Liver (tissue), 9 donors: Measurements from ENCODE around the gene AGPAT3. TPM values are rescaled to one million over a fixed set of nuclear protein-coding genes. Genes with fewer than 3 reads are reported as not detected.

Source experiments
- DNase-seq: peaks from one replicate; pipeline ENCODE4 v3.0.0-alpha.2; 2017; ENCODE audit warnings: low spot score
- H3K27ac ChIP-seq, 2 donors: one replicate each; pipeline ENCODE4 v1.7.0; 2013; ENCODE audit warnings: inconsistent platforms in 2 of 2, low read length in 2 of 2, control low read depth in 1 of 2, low read depth in 1 of 2, mild to moderate bottlenecking in 1 of 2
- H3K27me3 ChIP-seq, 4 donors: one replicate each; pipeline versions ENCODE4 v1.6.1 to v1.7.0; 2013; ENCODE audit warnings: low read length in 3 of 4, inconsistent platforms in 1 of 4, mild to moderate bottlenecking in 1 of 4, moderate library complexity in 1 of 4; ENCODE audit not compliant: control insufficient read depth in 4 of 4, insufficient read depth in 4 of 4
- H3K36me3 ChIP-seq, 4 donors: one replicate each; pipeline versions ENCODE4 v1.6.1 to v1.7.0; 2013; ENCODE audit warnings: low read length in 3 of 4, mild to moderate bottlenecking in 3 of 4, low read depth in 1 of 4, moderate library complexity in 1 of 4; ENCODE audit not compliant: control insufficient read depth in 4 of 4, insufficient read depth in 3 of 4
- H3K4me1 ChIP-seq, 4 donors: one replicate each; pipeline versions ENCODE4 v1.6.1 to v1.7.0; 2013; ENCODE audit warnings: low read length in 3 of 4, mild to moderate bottlenecking in 3 of 4, moderate library complexity in 1 of 4; ENCODE audit not compliant: control insufficient read depth in 4 of 4, insufficient read depth in 4 of 4
- H3K4me3 ChIP-seq, 3 donors: one replicate each; pipeline versions ENCODE4 v1.6.1 to v1.7.0; 2013; ENCODE audit warnings: low read length in 3 of 3, control low read depth in 1 of 3, low read depth in 1 of 3, mild to moderate bottlenecking in 1 of 3
- H3K9ac ChIP-seq, 2 donors: one replicate each; pipeline ENCODE4 v1.7.0; 2013; ENCODE audit warnings: low read length in 2 of 2, mild to moderate bottlenecking in 2 of 2, moderate library complexity in 2 of 2, control low read depth in 1 of 2, low read depth in 1 of 2
- H3K9me3 ChIP-seq, 4 donors: one replicate each; pipeline versions ENCODE4 v1.6.1 to v1.7.0; 2013; ENCODE audit warnings: low read length in 3 of 4; ENCODE audit not compliant: control insufficient read depth in 4 of 4
- EGR1 ChIP-seq, 2 donors: IDR thresholded peaks; 2 replicates each; pipeline ENCODE4 v1.6.1; 2016 to 2018; ENCODE audit warnings: antibody characterized with exemption in 2 of 2, low read depth in 2 of 2
- FOXA1 ChIP-seq: IDR thresholded peaks from 2 replicates; pipeline ENCODE4 v1.6.1; 2016; ENCODE audit warnings: antibody characterized with exemption
- FOXA2 ChIP-seq: IDR thresholded peaks from 2 replicates; pipeline ENCODE4 v1.6.1; 2016; ENCODE audit warnings: antibody characterized with exemption
- GABPA ChIP-seq, 2 donors: IDR thresholded peaks in 1 of 2; conservative IDR thresholded peaks in 1 of 2; 2 replicates each; pipeline ENCODE4 v1.6.1; 2016; ENCODE audit warnings: antibody characterized with exemption in 2 of 2, mild to moderate bottlenecking in 1 of 2, moderate library complexity in 1 of 2
- HNF4G ChIP-seq: IDR thresholded peaks from 2 replicates; pipeline ENCODE4 v1.6.1; 2016; ENCODE audit warnings: antibody characterized with exemption
- JUND ChIP-seq, 2 donors: IDR thresholded peaks; 2 replicates each; pipeline ENCODE4 v1.6.1; 2016; ENCODE audit warnings: antibody characterized with exemption in 2 of 2
- NR2F2 ChIP-seq: IDR thresholded peaks from 2 replicates; pipeline ENCODE4 v1.6.1; 2016; ENCODE audit warnings: antibody characterized with exemption
- RAD21 ChIP-seq, 2 donors: IDR thresholded peaks; 2 replicates each; pipeline ENCODE4 v1.6.1; 2016; ENCODE audit warnings: antibody characterized with exemption in 2 of 2, mild to moderate bottlenecking in 2 of 2
- RXRA ChIP-seq, 2 donors: IDR thresholded peaks; 2 replicates each; pipeline ENCODE4 v1.6.1; 2017 to 2018; ENCODE audit warnings: antibody characterized with exemption in 2 of 2, mild to moderate bottlenecking in 1 of 2
- SP1 ChIP-seq: IDR thresholded peaks from 2 replicates; pipeline ENCODE4 v1.6.1; 2018; ENCODE audit warnings: antibody characterized with exemption, mild to moderate bottlenecking
- YY1 ChIP-seq: IDR thresholded peaks from 2 replicates; pipeline ENCODE4 v1.6.1; 2016; ENCODE audit warnings: antibody characterized with exemption, mild to moderate bottlenecking
- WGBS: extraction: QIAGEN DNeasy Blood & Tissue Kit; methylation state at CpG from one replicate; pipeline ENCODE4 v1.1.7; 2013; 5-methylcytosine and 5-hydroxymethylcytosine counted together
- polyA plus RNA-seq, 2 donors: library from polyadenylated mRNA; stranded (reverse) in 1 of 2; unstranded in 1 of 2; fragments of 200-250 nt in 1 of 2; fragments of >200 nt in 1 of 2; fragmentation: Nextera tagmentation in 1 of 2; extraction: Ambion mirVana in 1 of 2; gene quantifications; one replicate each; pipeline versions ENCODE4 v1.2.1 to v1.2.3, GENCODE V29; 2013 to 2015
- total RNA-seq, 2 donors: library from RNA; depleted of rRNA; stranded (reverse); fragments of >200 nt; gene quantifications; one replicate each; pipeline ENCODE4 v1.2.3, GENCODE V29; 2014
- TF ChIP-seq, protein P1 (sequence below): IDR thresholded peaks from 2 replicates; pipeline ENCODE4 v1.6.1; 2016; ENCODE audit warnings: antibody characterized with exemption
- TF ChIP-seq, protein P2 (sequence below): IDR thresholded peaks from 2 replicates; pipeline ENCODE4 v1.6.1; 2016; ENCODE audit warnings: antibody characterized with exemption
- TF ChIP-seq, protein P3 (sequence below): IDR thresholded peaks from 2 replicates; pipeline ENCODE4 v1.6.1; 2016; ENCODE audit warnings: antibody characterized with exemption, mild to moderate bottlenecking
- TF ChIP-seq, protein P4 (sequence below): fragments of 150-350 bp; IDR thresholded peaks from 2 replicates; pipeline ENCODE4 v1.5.1; 2017; ENCODE audit warnings: improper control_type of control experiment, low read depth, low read length; ENCODE audit not compliant: missing input control
- donor health status: healthy.
- donor health status: healthy.
- donor health status: healthy.
- donor health status: healthy.
- donor health status: healthy.

The AGPAT3 gene
- total and polyA plus RNA-seq, 4 donors: 32.3 to 148 (median 59.8) TPM

DNA sequence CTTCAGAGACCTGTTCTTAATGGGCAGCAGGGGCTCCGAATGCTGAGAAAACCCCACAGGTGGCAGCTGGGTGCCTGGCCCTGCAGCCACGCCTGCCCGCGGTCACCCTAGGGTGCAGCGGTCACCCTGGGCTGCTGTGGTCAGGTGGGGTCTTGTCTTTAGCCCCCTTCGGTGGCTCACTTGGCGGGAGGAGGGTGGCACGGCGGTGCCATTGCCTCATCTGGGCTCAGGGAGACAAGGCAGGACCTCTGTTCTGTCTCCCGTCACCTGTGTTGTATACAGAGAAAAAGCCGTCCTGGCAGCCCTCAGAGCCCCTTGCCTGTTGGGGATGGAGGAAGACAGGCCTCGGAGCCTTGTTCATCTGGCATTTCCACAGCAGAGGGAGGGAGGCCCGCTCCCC lies 77.6 kb downstream of the AGPAT3 start:
- Histone ChIP-seq H3K9me3 (no peaks in the 10 kb centered on the region), H3K36me3 (peaks cover 0 to 2% (median under 1%) of the 10 kb centered on the region in 4 donors), H3K9ac (no peak overlapping the region), H3K27me3 (no peaks in the 10 kb centered on the region), H3K4me3 (no peak overlapping the region), H3K27ac (no peak overlapping the region), H3K4me1 (peaks cover 0 to 36% (median 23%) of the 10 kb centered on the region in 4 donors)
- 94% methylated on average over 13 of the region's 13 CpGs for WGBS
- TF ChIP-seq, protein P1, sequence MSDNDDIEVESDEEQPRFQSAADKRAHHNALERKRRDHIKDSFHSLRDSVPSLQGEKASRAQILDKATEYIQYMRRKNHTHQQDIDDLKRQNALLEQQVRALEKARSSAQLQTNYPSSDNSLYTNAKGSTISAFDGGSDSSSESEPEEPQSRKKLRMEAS: no peak
- TF ChIP-seq FOXA1 (no peak), FOXA2 (no peak), SP1 (no peak), GABPA (IDR thresholded peaks at IDR 0.05 in 1 of 2, conservative IDR thresholded peaks at IDR 0.05 in 1 of 2) (no peak), EGR1 (IDR thresholded peaks at IDR 0.05; ENCODE audit: low read depth in 2 of 2) (no peak), YY1 (no peak), NR2F2 (no peak), RAD21 (IDR thresholded peaks at IDR 0.05) (no peak)
- TF ChIP-seq, protein P2, sequence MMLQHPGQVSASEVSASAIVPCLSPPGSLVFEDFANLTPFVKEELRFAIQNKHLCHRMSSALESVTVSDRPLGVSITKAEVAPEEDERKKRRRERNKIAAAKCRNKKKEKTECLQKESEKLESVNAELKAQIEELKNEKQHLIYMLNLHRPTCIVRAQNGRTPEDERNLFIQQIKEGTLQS: no peak
- no peak for DNase-seq

DNA sequence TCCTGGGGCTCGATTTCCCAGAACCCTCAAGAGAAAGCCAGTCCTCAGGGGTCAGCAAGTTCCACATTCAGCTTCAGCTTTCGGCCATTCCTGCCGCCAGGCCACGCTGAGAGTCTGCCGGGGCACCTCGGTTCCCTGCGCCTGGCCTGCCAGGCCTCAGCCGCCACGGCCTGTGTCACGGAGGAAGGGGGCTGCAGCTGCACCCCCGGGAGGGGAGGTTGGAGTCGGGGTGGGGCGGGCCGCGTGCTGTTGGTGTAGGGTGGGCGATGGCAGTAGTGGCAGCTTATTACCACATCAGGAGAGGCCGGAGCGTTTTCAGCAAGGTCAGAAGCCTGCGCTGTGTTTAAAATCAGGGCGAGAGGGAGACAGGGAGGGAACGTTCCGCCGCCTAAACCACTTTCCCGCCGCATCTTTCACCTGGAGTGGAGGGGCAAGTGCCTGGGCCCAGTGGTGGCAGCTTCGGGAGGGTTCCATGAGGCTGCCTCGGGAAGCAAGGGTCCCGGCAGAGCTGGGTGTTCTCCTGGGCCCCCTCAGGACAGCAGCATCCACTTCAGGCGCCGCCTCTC lies 78.6 kb downstream of the AGPAT3 start:
- TF ChIP-seq SP1 (no peak), FOXA2 (no peak), HNF4G (no peak), JUND (IDR thresholded peaks at IDR 0.05) (no peak), GABPA (IDR thresholded peaks at IDR 0.05 in 1 of 2, conservative IDR thresholded peaks at IDR 0.05 in 1 of 2) (no peak)
- TF ChIP-seq, protein P3, sequence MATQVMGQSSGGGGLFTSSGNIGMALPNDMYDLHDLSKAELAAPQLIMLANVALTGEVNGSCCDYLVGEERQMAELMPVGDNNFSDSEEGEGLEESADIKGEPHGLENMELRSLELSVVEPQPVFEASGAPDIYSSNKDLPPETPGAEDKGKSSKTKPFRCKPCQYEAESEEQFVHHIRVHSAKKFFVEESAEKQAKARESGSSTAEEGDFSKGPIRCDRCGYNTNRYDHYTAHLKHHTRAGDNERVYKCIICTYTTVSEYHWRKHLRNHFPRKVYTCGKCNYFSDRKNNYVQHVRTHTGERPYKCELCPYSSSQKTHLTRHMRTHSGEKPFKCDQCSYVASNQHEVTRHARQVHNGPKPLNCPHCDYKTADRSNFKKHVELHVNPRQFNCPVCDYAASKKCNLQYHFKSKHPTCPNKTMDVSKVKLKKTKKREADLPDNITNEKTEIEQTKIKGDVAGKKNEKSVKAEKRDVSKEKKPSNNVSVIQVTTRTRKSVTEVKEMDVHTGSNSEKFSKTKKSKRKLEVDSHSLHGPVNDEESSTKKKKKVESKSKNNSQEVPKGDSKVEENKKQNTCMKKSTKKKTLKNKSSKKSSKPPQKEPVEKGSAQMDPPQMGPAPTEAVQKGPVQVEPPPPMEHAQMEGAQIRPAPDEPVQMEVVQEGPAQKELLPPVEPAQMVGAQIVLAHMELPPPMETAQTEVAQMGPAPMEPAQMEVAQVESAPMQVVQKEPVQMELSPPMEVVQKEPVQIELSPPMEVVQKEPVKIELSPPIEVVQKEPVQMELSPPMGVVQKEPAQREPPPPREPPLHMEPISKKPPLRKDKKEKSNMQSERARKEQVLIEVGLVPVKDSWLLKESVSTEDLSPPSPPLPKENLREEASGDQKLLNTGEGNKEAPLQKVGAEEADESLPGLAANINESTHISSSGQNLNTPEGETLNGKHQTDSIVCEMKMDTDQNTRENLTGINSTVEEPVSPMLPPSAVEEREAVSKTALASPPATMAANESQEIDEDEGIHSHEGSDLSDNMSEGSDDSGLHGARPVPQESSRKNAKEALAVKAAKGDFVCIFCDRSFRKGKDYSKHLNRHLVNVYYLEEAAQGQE: no peak
- H3K36me3 ChIP-seq: peaks cover 0 to 2% (median under 1%) of the 10 kb centered on the region in 4 donors
- no peak overlapping the region for H3K4me3 ChIP-seq
- DNase-seq: no peak
- no peak overlapping the region for H3K9ac ChIP-seq
- H3K4me1 ChIP-seq: peaks cover 0 to 33% (median 19%) of the 10 kb centered on the region in 4 donors
- H3K9me3 ChIP-seq: no peaks in the 10 kb centered on the region
- no peaks in the 10 kb centered on the region for H3K27me3 ChIP-seq
- WGBS: 96% methylated on average over 30 of the region's 30 CpGs
- no peak overlapping the region for H3K27ac ChIP-seq

DNA sequence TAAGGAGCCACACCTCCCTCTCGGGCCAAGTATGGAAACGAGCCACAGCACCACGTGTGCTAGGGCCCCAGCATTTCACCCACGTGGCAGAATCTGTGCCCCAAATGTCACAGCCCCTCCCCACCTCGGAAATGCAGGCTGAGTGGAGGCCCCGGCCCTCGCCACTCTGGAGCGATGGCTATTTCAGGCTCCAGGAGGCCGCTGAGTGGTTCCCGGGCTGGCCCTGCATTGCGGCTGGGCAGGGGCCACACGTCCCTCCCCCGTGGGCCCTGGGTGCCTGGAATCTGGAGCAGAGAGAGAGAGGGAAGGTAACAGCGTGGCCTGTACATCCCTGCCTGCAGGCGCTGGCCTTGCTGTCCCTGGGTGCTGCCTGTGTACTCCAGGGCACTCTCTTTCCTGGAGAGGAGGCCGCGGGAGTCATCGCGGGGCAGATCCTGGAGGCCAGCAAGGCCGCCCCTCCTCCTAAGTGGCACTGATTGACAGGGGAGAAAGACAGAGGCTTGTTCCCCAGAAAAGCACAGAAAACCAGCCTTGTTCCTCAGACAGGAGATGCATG lies 79.1 kb downstream of the AGPAT3 start:
- 88% methylated on average over 20 of the region's 20 CpGs for WGBS
- no peak for DNase-seq
- H3K9ac ChIP-seq: no peak overlapping the region
- H3K4me1 ChIP-seq: peaks cover 0 to 28% (median 15%) of the 10 kb centered on the region in 4 donors
- H3K4me3 ChIP-seq: no peak overlapping the region
- no peak overlapping the region for H3K27ac ChIP-seq
- no peak for TF ChIP-seq GABPA (IDR thresholded peaks at IDR 0.05 in 1 of 2, conservative IDR thresholded peaks at IDR 0.05 in 1 of 2)
- TF ChIP-seq, protein P4, sequence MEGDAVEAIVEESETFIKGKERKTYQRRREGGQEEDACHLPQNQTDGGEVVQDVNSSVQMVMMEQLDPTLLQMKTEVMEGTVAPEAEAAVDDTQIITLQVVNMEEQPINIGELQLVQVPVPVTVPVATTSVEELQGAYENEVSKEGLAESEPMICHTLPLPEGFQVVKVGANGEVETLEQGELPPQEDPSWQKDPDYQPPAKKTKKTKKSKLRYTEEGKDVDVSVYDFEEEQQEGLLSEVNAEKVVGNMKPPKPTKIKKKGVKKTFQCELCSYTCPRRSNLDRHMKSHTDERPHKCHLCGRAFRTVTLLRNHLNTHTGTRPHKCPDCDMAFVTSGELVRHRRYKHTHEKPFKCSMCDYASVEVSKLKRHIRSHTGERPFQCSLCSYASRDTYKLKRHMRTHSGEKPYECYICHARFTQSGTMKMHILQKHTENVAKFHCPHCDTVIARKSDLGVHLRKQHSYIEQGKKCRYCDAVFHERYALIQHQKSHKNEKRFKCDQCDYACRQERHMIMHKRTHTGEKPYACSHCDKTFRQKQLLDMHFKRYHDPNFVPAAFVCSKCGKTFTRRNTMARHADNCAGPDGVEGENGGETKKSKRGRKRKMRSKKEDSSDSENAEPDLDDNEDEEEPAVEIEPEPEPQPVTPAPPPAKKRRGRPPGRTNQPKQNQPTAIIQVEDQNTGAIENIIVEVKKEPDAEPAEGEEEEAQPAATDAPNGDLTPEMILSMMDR: no peak
- TF ChIP-seq RXRA (IDR thresholded peaks at IDR 0.05): no peak
- no peak for TF ChIP-seq SP1
- TF ChIP-seq NR2F2: no peak
- TF ChIP-seq RAD21 (IDR thresholded peaks at IDR 0.05): no peak
- TF ChIP-seq, protein P3: no peak
- peaks cover 0 to 4% (median under 1%) of the 10 kb centered on the region in 4 donors for H3K36me3 ChIP-seq
- peaks cover 0 to 2% (median under 1%) of the 10 kb centered on the region in 4 donors for H3K9me3 ChIP-seq
- no peaks in the 10 kb centered on the region for H3K27me3 ChIP-seq
